Keratinocyte (primary cell): Measurements from ENCODE around the gene IFT122. TPM values are rescaled to one million over a fixed set of nuclear protein-coding genes. Genes with fewer than 3 reads are reported as not detected.

Experiments used
- DNase-seq: peaks from one replicate; pipeline ENCODE4 v3.0.0-alpha.2; 2011; ENCODE audit warnings: low read depth, missing footprints, low spot score
- FAIRE-seq: peaks from 2 replicates; lab custom pipeline; 2011; peaks lifted over from hg19 to GRCh38; lab: Jason Lieb, UNC
- H2AFZ ChIP-seq: 2 replicates; pipeline ENCODE4 v1.6.0; 2012; ENCODE audit warnings: low read length, control low read depth, inconsistent platforms; ENCODE audit not compliant: control insufficient read depth
- H3K27ac ChIP-seq: 2 replicates; pipeline ENCODE4 v1.5.1; 2011; ENCODE audit warnings: low read length; ENCODE audit not compliant: control insufficient read depth, insufficient read depth
- H3K27me3 ChIP-seq: 3 replicates; pipeline ENCODE4 v1.6.0; 2011; ENCODE audit warnings: low read length; ENCODE audit not compliant: control insufficient read depth, insufficient read depth; ENCODE audit errors: extremely low read depth
- H3K36me3 ChIP-seq, 2 experiments: 2 replicates in 1 of 2; 3 replicates in 1 of 2; pipeline ENCODE4 v1.5.1; 2011; ENCODE audit warnings: low read length in 2 of 2, mild to moderate bottlenecking in 1 of 2; ENCODE audit not compliant: control insufficient read depth in 2 of 2, insufficient read depth in 2 of 2; ENCODE audit errors: extremely low read depth in 1 of 2
- H3K4me1 ChIP-seq: 3 replicates; pipeline ENCODE4 v1.5.1; 2011; ENCODE audit warnings: low read length; ENCODE audit not compliant: control insufficient read depth, insufficient read depth; ENCODE audit errors: extremely low read depth
- H3K4me2 ChIP-seq: 3 replicates; pipeline ENCODE4 v1.6.0; 2011; ENCODE audit warnings: low read depth, low read length; ENCODE audit not compliant: control insufficient read depth, insufficient read depth; ENCODE audit errors: extremely low read depth
- H3K4me3 ChIP-seq, 3 experiments: fragments of 200-600 bp in 1 of 3; sonication (generic) in 1 of 3; 2 replicates in 2 of 3; 3 replicates in 1 of 3; pipeline ENCODE4 v1.5.1; 2011 to 2016; ENCODE audit warnings: low read length in 3 of 3, mild to moderate bottlenecking in 3 of 3, control low read depth in 2 of 3, inconsistent platforms in 1 of 3, low read depth in 1 of 3, mixed read lengths in 1 of 3, mixed run types in 1 of 3, moderate library complexity in 1 of 3; ENCODE audit not compliant: control insufficient read depth in 2 of 3, insufficient read depth in 2 of 3; ENCODE audit errors: extremely low read depth in 1 of 3
- H3K79me2 ChIP-seq: 2 replicates; pipeline ENCODE4 v1.6.0; 2012; ENCODE audit warnings: low read length; ENCODE audit not compliant: control insufficient read depth, insufficient read depth
- H3K9ac ChIP-seq: 3 replicates; pipeline ENCODE4 v1.6.0; 2011; ENCODE audit warnings: low read length; ENCODE audit not compliant: control insufficient read depth, insufficient read depth; ENCODE audit errors: extremely low read depth
- H3K9me1 ChIP-seq: 3 replicates; pipeline ENCODE4 v1.6.0; 2011; ENCODE audit warnings: low read length; ENCODE audit not compliant: control insufficient read depth, insufficient read depth; ENCODE audit errors: extremely low read depth
- H3K9me3 ChIP-seq: 2 replicates; pipeline ENCODE4 v1.5.1; 2012; ENCODE audit warnings: low read depth, low read length; ENCODE audit not compliant: control insufficient read depth
- H4K20me1 ChIP-seq: 3 replicates; pipeline ENCODE4 v1.6.0; 2011; ENCODE audit warnings: low read length; ENCODE audit not compliant: control insufficient read depth, insufficient read depth; ENCODE audit errors: extremely low read depth
- CTCF ChIP-seq, 3 experiments: IDR thresholded peaks in 1 of 3; conservative IDR thresholded peaks in 1 of 3; optimal IDR thresholded peaks in 1 of 3; 2 replicates in 2 of 3; 3 replicates in 1 of 3; pipeline versions ENCODE3 to v1.5.1; 2011; ENCODE audit warnings: low read length in 3 of 3, mild to moderate bottlenecking in 3 of 3, moderate library complexity in 2 of 3, control low read depth in 1 of 3, inconsistent platforms in 1 of 3; ENCODE audit not compliant: insufficient read depth in 2 of 3; ENCODE audit errors: extremely low read depth in 1 of 3
- EZH2 ChIP-seq: IDR thresholded peaks from one replicate; pipeline ENCODE4 v1.6.1; 2012; ENCODE audit warnings: inconsistent platforms, mild to moderate bottlenecking, low read length, moderate library complexity
- dilution Hi-C: fragments of 300-500 bp; cut with MboI; formaldehyde crosslinking; loops from one replicate; pipeline ENCODE4 v1.7.0; 2020; ENCODE audit warnings: low sequenced_read_pairs; ENCODE audit not compliant: extremely low pct_ligation_motif_present
- polyA plus RNA-seq, 5 experiments: library from polyadenylated mRNA; depleted of rRNA in 3 of 5; stranded (reverse) in 3 of 5; stranded (forward) in 1 of 5; unstranded in 1 of 5; fragments of >200 nt; gene quantifications; 1 replicate in 1 of 5; 2 replicates in 3 of 5; 3 replicates in 1 of 5; pipeline versions ENCODE4 v1.2.1 to v1.2.3, GENCODE V29; 2011 to 2012; ENCODE audit warnings: missing spikeins in 2 of 5, low read depth in 1 of 5, low replicate concordance in 1 of 5

Gene IFT122
- polyA plus RNA-seq, 1 donor (not counting 4 experiments of a cell fraction or from before 2014, with no cell fraction given), result 7.1 TPM

DNA sequence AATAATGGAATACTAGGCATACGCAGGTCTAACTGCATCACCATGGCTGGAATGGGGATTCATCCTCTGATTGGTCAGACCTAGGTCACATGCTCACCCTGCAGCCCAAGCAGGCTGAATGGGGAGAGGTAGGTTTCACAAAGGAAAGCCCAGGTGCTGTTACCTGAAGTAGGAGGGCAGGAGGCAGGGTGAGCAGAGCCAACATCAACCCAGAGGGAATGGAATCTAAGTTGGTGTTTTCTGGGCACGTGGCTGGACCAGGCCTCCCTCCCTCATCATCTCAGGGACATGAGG is 96.3 kb downstream of the IFT122 start:
- H2AFZ ChIP-seq, result no peak overlapping the region
- no peaks in the 10 kb centered on the region for H3K9me1 ChIP-seq
- no peaks in the 10 kb centered on the region for H4K20me1 ChIP-seq
- no peak overlapping the region for H3K27ac ChIP-seq
- no peaks in the 10 kb centered on the region for H3K79me2 ChIP-seq
- TF ChIP-seq EZH2 (no peak), CTCF (optimal IDR thresholded peaks at IDR 0.05 in 1 of 3, IDR thresholded peaks at IDR 0.05 in 1 of 3, conservative IDR thresholded peaks at IDR 0.05 in 1 of 3; ENCODE audit: extremely low read depth in 1 of 3, insufficient read depth in 2 of 3, low read length in 3 of 3) (no peak)
- no peaks in the 10 kb centered on the region for H3K36me3 ChIP-seq
- no peak overlapping the region for H3K4me2 ChIP-seq
- no peak overlapping the region for H3K9ac ChIP-seq
- H3K4me3 ChIP-seq, result no peak overlapping the region
- DNase-seq (no peak), FAIRE-seq (no peak)
- H3K27me3 ChIP-seq, result no peaks in the 10 kb centered on the region
- dilution Hi-C loops, result no loop called here
- no peaks in the 10 kb centered on the region for H3K9me3 ChIP-seq
- H3K4me1 ChIP-seq, result no peaks in the 10 kb centered on the region

DNA sequence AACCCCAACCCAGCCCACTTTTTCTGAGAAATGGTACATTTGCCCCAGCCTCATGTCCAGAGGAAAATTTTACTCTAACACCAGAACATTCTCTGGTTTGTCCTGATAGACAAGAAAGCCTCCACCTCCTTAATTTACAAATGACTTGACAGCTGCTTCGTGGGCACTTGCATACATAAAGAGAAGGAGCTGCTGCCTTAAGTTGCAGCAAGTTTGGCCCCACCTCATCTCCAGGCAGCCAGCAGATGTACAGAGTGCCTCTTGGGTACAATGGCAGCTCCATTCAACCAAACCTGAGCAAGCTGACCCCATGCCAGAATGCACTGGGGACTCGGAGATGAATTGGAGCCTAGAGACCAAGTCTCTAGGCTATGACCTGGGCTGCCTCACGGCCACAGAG is 96.8 kb downstream of the IFT122 start:
- dilution Hi-C loops, result no loop called here
- Histone ChIP-seq H3K27ac (no peak overlapping the region), H3K27me3 (no peaks in the 10 kb centered on the region), H3K9ac (no peak overlapping the region), H2AFZ (no peak overlapping the region), H4K20me1 (no peaks in the 10 kb centered on the region), H3K36me3 (no peaks in the 10 kb centered on the region), H3K4me2 (no peak overlapping the region), H3K79me2 (no peaks in the 10 kb centered on the region), H3K4me1 (no peaks in the 10 kb centered on the region), H3K4me3 (no peak overlapping the region), H3K9me3 (no peaks in the 10 kb centered on the region), H3K9me1 (no peaks in the 10 kb centered on the region)
- no peak for TF ChIP-seq EZH2
- no peak for TF ChIP-seq CTCF (optimal IDR thresholded peaks at IDR 0.05 in 1 of 3, IDR thresholded peaks at IDR 0.05 in 1 of 3, conservative IDR thresholded peaks at IDR 0.05 in 1 of 3; ENCODE audit: extremely low read depth in 1 of 3, insufficient read depth in 2 of 3, low read length in 3 of 3)
- DNase-seq (no peak), FAIRE-seq (no peak)
